Femur (tissue), 1 donor: Measurements from ENCODE around the gene C10orf105.

Experiments used
- DNase-seq: peaks from one replicate; pipeline ENCODE4 v3.0.0-alpha.2; 2017

C10orf105 gene

GRCh38 chr10:71737001-71737833 lies 17.6 kb upstream of the C10orf105 start:
- DNase-seq = no peak

GRCh38 chr10:71736570-71736952 lies 17.0 kb upstream of the C10orf105 start:
- no peak for DNase-seq

- DNase-seq = no peak
Observed at GRCh38 chr10:71735709-71736569, 16.4 kb upstream of the C10orf105 start.

- no peak for DNase-seq
Observed at GRCh38 chr10:71734797-71735196, 15.2 kb upstream of the C10orf105 start.

GRCh38 chr10:71731791-71732190 lies 12.2 kb upstream of the C10orf105 start:
- no peak for DNase-seq

- DNase-seq = no peak
Observed at GRCh38 chr10:71729161-71729636, 9.6 kb upstream of the C10orf105 start.

GRCh38 chr10:71727738-71728737 lies 8.5 kb upstream of the C10orf105 start:
- peak; percentile 81 for DNase-seq

GRCh38 chr10:71727105-71727737 lies 7.6 kb upstream of the C10orf105 start:
- DNase-seq = no peak

- DNase-seq = no peak
Observed at GRCh38 chr10:71726580-71727104, 7.1 kb upstream of the C10orf105 start.

- no peak for DNase-seq
Observed at GRCh38 chr10:71725998-71726579, 6.5 kb upstream of the C10orf105 start.

GRCh38 chr10:71725249-71725648 lies 5.7 kb upstream of the C10orf105 start:
- no peak for DNase-seq

- no peak for DNase-seq
Observed at GRCh38 chr10:71724539-71724938, 5.0 kb upstream of the C10orf105 start.

- DNase-seq = no peak
Observed at GRCh38 chr10:71723311-71723710, 3.7 kb upstream of the C10orf105 start.

- DNase-seq = no peak
Observed at GRCh38 chr10:71722849-71723248, 3.3 kb upstream of the C10orf105 start.

GRCh38 chr10:71721313-71721712 lies 1.7 kb upstream of the C10orf105 start:
- DNase-seq = no peak

- no peak for DNase-seq
Observed at GRCh38 chr10:71720288-71720687, 710 bp upstream of the C10orf105 start.

- DNase-seq = no peak
Observed at GRCh38 chr10:71719042-71719441, 536 bp downstream of the C10orf105 start.

GRCh38 chr10:71718165-71718698 lies 1.3 kb downstream of the C10orf105 start:
- no peak for DNase-seq

GRCh38 chr10:71717551-71717951 lies 2.0 kb downstream of the C10orf105 start:
- DNase-seq = no peak

GRCh38 chr10:71717056-71717455 lies 2.5 kb downstream of the C10orf105 start:
- DNase-seq = no peak

- DNase-seq = no peak
Observed at GRCh38 chr10:71716426-71716825, 3.2 kb downstream of the C10orf105 start.
